Naive thymus-derived CD4-positive, alpha-beta T cell (primary cell): ENCODE measurements around the gene TRAPPC10. TPM values are rescaled to one million over a fixed set of nuclear protein-coding genes. Genes with fewer than 3 reads are reported as not detected.
"Not testable (repeated sequence)": the region's sequence is repeated elsewhere in the genome, so short reads cannot be mapped to it uniquely, and the experiment has no call there.

ENCODE experiments used
- ATAC-seq: fragments of 150-1000 bp; cut with Tn5 transposase; 2 replicates; pipeline ENCODE4 v1.10.0; 2021; ENCODE audit warnings: mild to moderate bottlenecking, moderate library complexity
- CTCF ChIA-PET: fragments of 350-600 bp; sonication (Branson Sonifier 250); formaldehyde crosslinking; loops from one replicate; lab custom pipeline; 2021; ENCODE audit warnings: antibody characterized with exemption; lab: Charles Lee
- POLR2A ChIA-PET: fragments of 350-600 bp; sonication (Branson Sonifier 250); formaldehyde crosslinking; loops from one replicate; lab custom pipeline; 2021; ENCODE audit warnings: antibody characterized with exemption, inconsistent platforms; lab: Charles Lee
- DNase-seq, 9 donors: peaks; one replicate each; pipeline versions ENCODE4 v3.0.0 to v3.0.0-alpha.2; 2020 to 2022; ENCODE audit warnings: mixed read lengths in 1 of 9
- H3K27ac ChIP-seq: one replicate; pipeline ENCODE4 v1.7.0; 2013; ENCODE audit warnings: mild to moderate bottlenecking, low read depth, low read length, moderate library complexity
- H3K27me3 ChIP-seq, 2 donors: one replicate each; pipeline ENCODE4 v1.7.0; 2013; ENCODE audit warnings: low read length in 2 of 2, mild to moderate bottlenecking in 2 of 2, moderate library complexity in 2 of 2; ENCODE audit not compliant: control insufficient read depth in 2 of 2, insufficient read depth in 2 of 2
- H3K36me3 ChIP-seq, 3 experiments: 1 replicate in 2 of 3; 2 replicates in 1 of 3; pipeline ENCODE4 v1.7.0; 2013; ENCODE audit warnings: low read length in 3 of 3, mild to moderate bottlenecking in 3 of 3, moderate library complexity in 1 of 3; ENCODE audit not compliant: insufficient read depth in 3 of 3, control insufficient read depth in 2 of 3
- H3K4me1 ChIP-seq, 2 donors: one replicate each; pipeline ENCODE4 v1.7.0; 2013; ENCODE audit warnings: low read length in 2 of 2, mild to moderate bottlenecking in 2 of 2, moderate library complexity in 1 of 2; ENCODE audit not compliant: control insufficient read depth in 2 of 2, insufficient read depth in 2 of 2
- H3K4me3 ChIP-seq: 2 replicates; pipeline ENCODE4 v1.7.0; 2013; ENCODE audit warnings: mild to moderate bottlenecking, low read length
- H3K9me3 ChIP-seq, 3 experiments: 1 replicate in 2 of 3; 2 replicates in 1 of 3; pipeline ENCODE4 v1.7.0; 2013; ENCODE audit warnings: low read length in 3 of 3; ENCODE audit not compliant: control insufficient read depth in 2 of 3
- H3K27ac Mint-ChIP-seq, 9 donors: one replicate each; pipeline ENCODE4 v1.8.0; 2020 to 2022; ENCODE audit warnings: mixed read lengths in 9 of 9, mild to moderate bottlenecking in 8 of 9, moderate library complexity in 5 of 9, inconsistent platforms in 2 of 9
- H3K27me3 Mint-ChIP-seq, 5 donors: one replicate each; pipeline ENCODE4 v1.8.0; 2021 to 2022; ENCODE audit warnings: mixed read lengths in 5 of 5, mild to moderate bottlenecking in 1 of 5
- H3K36me3 Mint-ChIP-seq, 5 donors: one replicate each; pipeline ENCODE4 v1.8.0; 2020 to 2022; ENCODE audit warnings: mixed read lengths in 5 of 5, mild to moderate bottlenecking in 3 of 5, inconsistent platforms in 1 of 5
- H3K4me1 Mint-ChIP-seq, 7 donors: one replicate each; pipeline ENCODE4 v1.8.0; 2020 to 2022; ENCODE audit warnings: mixed read lengths in 7 of 7, mild to moderate bottlenecking in 3 of 7, inconsistent platforms in 1 of 7
- H3K4me3 Mint-ChIP-seq, 10 donors: one replicate each; pipeline ENCODE4 v1.8.0; 2020 to 2022; ENCODE audit warnings: mild to moderate bottlenecking in 10 of 10, mixed read lengths in 10 of 10, moderate library complexity in 6 of 10, inconsistent platforms in 2 of 10
- H3K9me3 Mint-ChIP-seq, 11 donors: one replicate each; pipeline ENCODE4 v1.8.0; 2020 to 2022; ENCODE audit warnings: mixed read lengths in 11 of 11, mild to moderate bottlenecking in 4 of 11, inconsistent platforms in 1 of 11, moderate library complexity in 1 of 11
- intact Hi-C, 2 donors: fragments of 100-400 bp; cut with micrococcal nuclease; formaldehyde crosslinking; loops; one replicate each; pipeline ENCODE4 v1.15.1; 2023
- polyA plus RNA-seq, 2 donors: library from polyadenylated mRNA; unstranded; fragments of 300-500 nt; fragmentation: Illumina TruSeq; gene quantifications; one replicate each; pipeline ENCODE4 v1.2.3, GENCODE V29; 2021
- total RNA-seq, 6 experiments: library from RNA in 5 of 6; stranded (reverse) in 5 of 6; gene quantifications; 1 replicate in 5 of 6; 2 replicates in 1 of 6; pipeline ENCODE4 v1.2.3 and lab custom pipeline; 2021 to 2026

TRAPPC10 gene
- total and polyA plus RNA-seq, 7 experiments from 2014 or later, result 15.6 to 119 (median 93.2) TPM

DNA sequence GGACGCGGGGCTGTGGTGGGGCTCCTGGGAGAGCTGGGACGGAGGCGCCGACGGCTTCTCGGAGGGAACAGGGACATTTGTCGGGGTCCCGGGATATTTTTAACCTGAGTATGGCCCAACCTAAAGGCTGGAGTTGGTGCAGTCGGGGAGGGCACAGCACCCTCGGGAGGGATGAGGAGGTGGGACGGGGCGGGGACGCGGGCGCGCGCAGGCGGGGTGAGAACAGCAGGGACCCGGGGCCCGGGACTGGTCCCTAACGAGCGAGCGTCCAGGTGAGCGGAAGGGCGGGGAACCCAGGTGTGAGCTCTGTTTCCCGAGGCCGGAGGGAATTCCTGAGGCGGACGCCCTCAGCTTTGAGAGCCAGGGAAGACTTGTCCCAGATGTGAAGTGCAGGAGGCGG is 95.5 kb downstream of the TRAPPC10 start:
- H3K4me1 ChIP-seq, H3K9me3 ChIP-seq, H3K27ac Mint-ChIP-seq, H3K27me3 Mint-ChIP-seq, POLR2A ChIA-PET, H3K36me3 ChIP-seq, H3K9me3 Mint-ChIP-seq, H3K27me3 ChIP-seq, CTCF ChIA-PET, H3K36me3 Mint-ChIP-seq, H3K4me3 ChIP-seq, intact Hi-C loops, DNase-seq, H3K4me1 Mint-ChIP-seq: not testable (repeated sequence)
- peak overlapping the region; percentile 41 for H3K27ac ChIP-seq
- ATAC-seq, result peak; percentile 32
- peak overlapping the region in 1 of 10 donors; percentile 70 for H3K4me3 Mint-ChIP-seq

DNA sequence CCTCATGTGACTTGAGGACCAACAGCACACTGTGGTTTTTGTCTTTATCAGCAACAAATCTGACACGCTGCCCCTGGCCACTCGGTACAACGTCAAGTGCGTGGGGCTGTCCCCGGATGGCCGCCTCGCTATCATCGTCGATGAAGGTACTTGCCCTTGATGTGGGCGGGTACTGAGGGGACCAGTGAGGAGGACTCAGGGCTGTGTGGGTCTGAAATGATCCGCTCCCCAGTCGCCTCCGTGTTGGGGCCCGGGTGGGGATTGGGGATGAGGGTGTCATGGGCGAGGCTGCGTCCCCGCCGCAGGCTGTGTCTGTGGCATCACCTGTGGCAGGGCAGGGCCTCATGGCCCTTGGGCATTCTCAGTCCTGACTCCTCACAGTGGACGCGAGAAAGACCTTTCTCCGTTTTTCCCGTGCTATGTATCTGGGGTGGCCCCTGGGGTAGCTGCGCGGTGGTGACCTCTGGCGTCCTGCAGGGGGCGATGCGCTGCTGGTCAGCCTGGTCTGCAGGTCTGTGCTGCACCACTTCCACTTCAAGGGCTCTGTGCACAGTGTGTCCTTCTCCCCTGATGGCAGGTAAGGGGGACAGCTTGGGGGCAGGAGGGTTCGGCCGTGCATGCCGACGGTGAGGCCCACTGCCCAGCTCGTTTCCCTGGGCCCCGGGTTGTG is 101.7 kb downstream of the TRAPPC10 start:
- H3K4me1 Mint-ChIP-seq, H3K9me3 Mint-ChIP-seq, DNase-seq, H3K27ac Mint-ChIP-seq, intact Hi-C loops, CTCF ChIA-PET, H3K27me3 Mint-ChIP-seq, H3K36me3 ChIP-seq, H3K9me3 ChIP-seq, H3K27ac ChIP-seq, H3K36me3 Mint-ChIP-seq, H3K4me1 ChIP-seq, POLR2A ChIA-PET, H3K4me3 Mint-ChIP-seq, H3K4me3 ChIP-seq, H3K27me3 ChIP-seq: not testable (repeated sequence)
- ATAC-seq, result peak; percentile 65

- H3K36me3 ChIP-seq, H3K36me3 Mint-ChIP-seq, H3K27ac Mint-ChIP-seq, POLR2A ChIA-PET, H3K4me3 Mint-ChIP-seq, DNase-seq, ATAC-seq, H3K4me1 ChIP-seq, H3K27me3 Mint-ChIP-seq, H3K27me3 ChIP-seq, H3K4me1 Mint-ChIP-seq, H3K4me3 ChIP-seq, H3K9me3 ChIP-seq, H3K9me3 Mint-ChIP-seq, CTCF ChIA-PET, intact Hi-C loops, H3K27ac ChIP-seq: not testable (repeated sequence)
Observed at GRCh38 chr21:44122131-44122530, 110.0 kb downstream of the TRAPPC10 start.

DNA sequence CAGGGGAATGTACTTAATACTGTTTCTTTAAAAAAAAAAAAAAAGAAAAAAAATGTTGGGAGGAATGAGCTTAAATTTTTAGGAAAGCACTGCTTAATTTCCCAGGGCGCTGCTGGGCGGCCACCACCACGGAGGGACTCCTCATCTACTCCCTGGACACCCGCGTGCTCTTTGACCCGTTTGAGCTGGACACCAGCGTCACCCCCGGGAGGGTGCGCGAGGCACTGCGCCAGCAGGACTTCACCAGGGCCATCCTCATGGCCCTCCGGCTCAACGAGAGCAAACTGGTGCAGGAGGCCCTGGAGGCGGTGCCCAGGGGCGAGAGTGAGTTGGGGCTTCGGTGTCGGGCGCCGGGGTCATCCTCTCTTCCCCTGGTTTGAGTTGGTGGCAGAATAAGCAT is 115.7 kb downstream of the TRAPPC10 start:
- H3K27ac ChIP-seq, intact Hi-C loops, H3K9me3 ChIP-seq, H3K9me3 Mint-ChIP-seq, H3K36me3 ChIP-seq, H3K4me3 Mint-ChIP-seq, H3K4me1 Mint-ChIP-seq, H3K27me3 ChIP-seq, CTCF ChIA-PET, H3K27ac Mint-ChIP-seq, H3K4me1 ChIP-seq, ATAC-seq, H3K4me3 ChIP-seq, H3K36me3 Mint-ChIP-seq, H3K27me3 Mint-ChIP-seq, POLR2A ChIA-PET, DNase-seq: not testable (repeated sequence)

GRCh38 chr21:44133715-44134057 is 121.6 kb downstream of the TRAPPC10 start:
- H3K27ac Mint-ChIP-seq, H3K9me3 ChIP-seq, DNase-seq, H3K27me3 ChIP-seq, H3K27ac ChIP-seq, intact Hi-C loops, H3K27me3 Mint-ChIP-seq, ATAC-seq, H3K4me1 ChIP-seq, H3K4me3 ChIP-seq, H3K36me3 ChIP-seq, H3K4me1 Mint-ChIP-seq, H3K9me3 Mint-ChIP-seq, CTCF ChIA-PET, H3K36me3 Mint-ChIP-seq, POLR2A ChIA-PET: not testable (repeated sequence)
- peak overlapping the region in 4 of 10 donors; percentile 31 to 62 (median 40) for H3K4me3 Mint-ChIP-seq

- H3K4me1 ChIP-seq, H3K27ac Mint-ChIP-seq, H3K9me3 Mint-ChIP-seq, H3K27me3 Mint-ChIP-seq, H3K4me3 ChIP-seq, H3K9me3 ChIP-seq, H3K4me1 Mint-ChIP-seq, POLR2A ChIA-PET, ATAC-seq, H3K4me3 Mint-ChIP-seq, H3K27ac ChIP-seq, H3K36me3 Mint-ChIP-seq, CTCF ChIA-PET, DNase-seq, intact Hi-C loops, H3K27me3 ChIP-seq, H3K36me3 ChIP-seq: not testable (repeated sequence)
Observed at GRCh38 chr21:44134732-44135131, 122.6 kb downstream of the TRAPPC10 start.

- H3K4me3 ChIP-seq, H3K27me3 Mint-ChIP-seq, H3K4me3 Mint-ChIP-seq, H3K4me1 Mint-ChIP-seq, CTCF ChIA-PET, H3K4me1 ChIP-seq, H3K27ac ChIP-seq, intact Hi-C loops, H3K27me3 ChIP-seq, POLR2A ChIA-PET, H3K36me3 ChIP-seq, H3K9me3 Mint-ChIP-seq, H3K9me3 ChIP-seq, H3K36me3 Mint-ChIP-seq, H3K27ac Mint-ChIP-seq: not testable (repeated sequence)
- DNase-seq (peak in 2 of 9 donors; percentile 8 to 33), ATAC-seq (peak; percentile 79)
Observed at GRCh38 chr21:44138039-44138438, 125.9 kb downstream of the TRAPPC10 start.
